Measurements from ENCODE around the gene LENG9. TPM values are rescaled to one million over a fixed set of nuclear protein-coding genes. Genes with fewer than 3 reads are reported as not detected.
"Not testable (repeated sequence)": the region's sequence is repeated elsewhere in the genome, so short reads cannot be mapped to it uniquely, and the experiment has no call there.

Gene LENG9
- total RNA-seq, 4 donors from 2014 or later, result 3.1 to 7.9 (median 4.1) TPM

GRCh38 chr19:54502518-54503048 is 39.0 kb upstream of the LENG9 start, which contains the start of gene LAIR2:
TSS of gene LAIR2 (plus strand) at chr19:54502831. CDS start at chr19:54502919, 88 bp downstream.
- TF ChIP-seq EP300 (IDR thresholded peaks at IDR 0.05) (no peak), POLR2A (IDR thresholded peaks at IDR 0.05) (no peak), POLR2AphosphoS5 (IDR thresholded peaks at IDR 0.05) (no peak), CTCF (IDR thresholded peaks at IDR 0.05) (no peak)
- no peak for DNase-seq (ENCODE audit: low spot score in 2 of 2)
- Histone ChIP-seq H3K4me3 (no peak within 1 kb of the TSS), H3K9me3 (no peaks in the 10 kb centered on the region), H3K36me3 (no peaks in the 10 kb centered on the region), H3K4me1 (no peaks in the 10 kb centered on the region), H3K27ac (no peak within 1 kb of the TSS), H3K27me3 (peaks cover 8% of the 10 kb centered on the region)
- 69% methylated on average over 11 of the region's 14 CpGs for WGBS

- not testable (repeated sequence) for H3K4me1 ChIP-seq; H3K36me3 ChIP-seq; H3K9me3 ChIP-seq; H3K27ac ChIP-seq; DNase-seq (ENCODE audit: low spot score in 2 of 2); H3K4me3 ChIP-seq
- WGBS, result 67% methylated on average over 8 of the region's 9 CpGs
- peaks cover 15% of the 10 kb centered on the region for H3K27me3 ChIP-seq
These were observed 34.8 kb upstream of the LENG9 start for GRCh38 chr19:54498451-54498772.

- DNase-seq (ENCODE audit: low spot score in 2 of 2), result not testable (repeated sequence)
- H3K27me3 ChIP-seq, result peaks cover 18% of the 10 kb centered on the region
- WGBS, result 79% methylated on average over 4 of the region's 15 CpGs
These were observed 34.3 kb upstream of the LENG9 start for GRCh38 chr19:54497747-54498450.

GRCh38 chr19:54495284-54495683 is 31.7 kb upstream of the LENG9 start:
- H3K27me3 ChIP-seq, result peaks cover 23% of the 10 kb centered on the region
- WGBS, result 67% methylated on average over 5 of the region's 5 CpGs
- H3K27ac ChIP-seq; H3K4me3 ChIP-seq; H3K4me1 ChIP-seq; DNase-seq (ENCODE audit: low spot score in 2 of 2); H3K9me3 ChIP-seq; H3K36me3 ChIP-seq: not testable (repeated sequence)

More at GRCh38 chr19:54497747-54498450, 34.3 kb upstream of the LENG9 start:
- H3K27ac ChIP-seq, H3K9me3 ChIP-seq, H3K4me3 ChIP-seq, H3K4me1 ChIP-seq, H3K36me3 ChIP-seq: not testable (repeated sequence)

- Histone ChIP-seq H3K36me3 (no peaks in the 10 kb centered on the region), H3K4me1 (no peaks in the 10 kb centered on the region), H3K9me3 (no peaks in the 10 kb centered on the region), H3K27me3 (peaks cover 31% of the 10 kb centered on the region), H3K27ac (no peak overlapping the region), H3K4me3 (no peak overlapping the region)
- TF ChIP-seq CTCF (IDR thresholded peaks at IDR 0.05), result no peak
- no peak for TF ChIP-seq POLR2A (IDR thresholded peaks at IDR 0.05)
- TF ChIP-seq EP300 (IDR thresholded peaks at IDR 0.05), result no peak
- no peak for TF ChIP-seq POLR2AphosphoS5 (IDR thresholded peaks at IDR 0.05)
- DNase-seq (ENCODE audit: low spot score in 2 of 2), result no peak
- WGBS, result 82% methylated on average over 10 of the region's 10 CpGs
These were observed 30.5 kb upstream of the LENG9 start for GRCh38 chr19:54493967-54494585.

GRCh38 chr19:54493056-54493455 is 29.5 kb upstream of the LENG9 start:
- H3K27ac ChIP-seq; H3K9me3 ChIP-seq; H3K36me3 ChIP-seq; H3K4me1 ChIP-seq; DNase-seq (ENCODE audit: low spot score in 2 of 2); H3K4me3 ChIP-seq: not testable (repeated sequence)
- H3K27me3 ChIP-seq, result peaks cover 31% of the 10 kb centered on the region
- WGBS, result 90% methylated on average over 5 of the region's 5 CpGs

- Histone ChIP-seq H3K27me3 (peaks cover 31% of the 10 kb centered on the region), H3K9me3 (no peaks in the 10 kb centered on the region), H3K36me3 (no peaks in the 10 kb centered on the region), H3K4me3 (no peak overlapping the region), H3K4me1 (no peaks in the 10 kb centered on the region), H3K27ac (no peak overlapping the region)
- 85% methylated on average over 18 of the region's 18 CpGs for WGBS
- DNase-seq (ENCODE audit: low spot score in 2 of 2), result no peak
- no peak for TF ChIP-seq POLR2A (IDR thresholded peaks at IDR 0.05)
- TF ChIP-seq POLR2AphosphoS5 (IDR thresholded peaks at IDR 0.05), result no peak
- no peak for TF ChIP-seq EP300 (IDR thresholded peaks at IDR 0.05)
- TF ChIP-seq CTCF (IDR thresholded peaks at IDR 0.05), result no peak
These were observed 29.0 kb upstream of the LENG9 start for GRCh38 chr19:54492568-54492967.
